GM19452 (cell line): ENCODE measurements around the gene AGXT.

ENCODE experiments used
- ATAC-seq: cut with Tn5 transposase; IDR thresholded peaks from one replicate; pipeline ENCODE4 v1.9.1; 2021; ENCODE audit not compliant: unreplicated experiment

The AGXT gene

GRCh38 chr2:240868286-240869108 is at the start of gene AGXT:
AGXT (plus strand) TSS chr2:240868824; CDS start chr2:240868866, 42 bp downstream.
- ATAC-seq, result no peak

- ATAC-seq, result no peak
These were observed 49.3 kb upstream of the AGXT start for GRCh38 chr2:240819126-240819857.

- no peak for ATAC-seq
These were observed 48.6 kb upstream of the AGXT start, which contains the start of gene KIF1A for GRCh38 chr2:240819858-240820606. KIF1A (minus strand) TSS chr2:240820219; CDS start chr2:240797752, 22,467 bp downstream.

- no peak for ATAC-seq
These were observed 47.8 kb upstream of the AGXT start for GRCh38 chr2:240820607-240821428.

GRCh38 chr2:240821429-240821778 is 47.2 kb upstream of the AGXT start:
- ATAC-seq, result no peak

- no peak for ATAC-seq
These were observed 46.3 kb upstream of the AGXT start for GRCh38 chr2:240822280-240822847.

GRCh38 chr2:240823449-240824336 is 44.9 kb upstream of the AGXT start:
- no peak for ATAC-seq

- ATAC-seq, result no peak
These were observed 43.1 kb upstream of the AGXT start for GRCh38 chr2:240825476-240825875.

GRCh38 chr2:240831594-240832204 is 36.9 kb upstream of the AGXT start:
- ATAC-seq, result no peak

- peak; percentile 88 for ATAC-seq
These were observed 36.4 kb upstream of the AGXT start for GRCh38 chr2:240832205-240832727.

GRCh38 chr2:240832921-240833494 is 35.6 kb upstream of the AGXT start:
- no peak for ATAC-seq

- no peak for ATAC-seq
These were observed 34.8 kb upstream of the AGXT start for GRCh38 chr2:240833724-240834285.

- no peak for ATAC-seq
These were observed 34.1 kb upstream of the AGXT start for GRCh38 chr2:240834377-240834975.

- ATAC-seq, result no peak
These were observed 33.1 kb upstream of the AGXT start for GRCh38 chr2:240835528-240835927.

- ATAC-seq, result no peak
These were observed 31.7 kb upstream of the AGXT start for GRCh38 chr2:240836781-240837467.

GRCh38 chr2:240837621-240838020 is 31.0 kb upstream of the AGXT start:
- ATAC-seq, result no peak
